GM12878 (cell line): ENCODE results near the gene ME3. TPM values are rescaled to one million over a fixed set of nuclear protein-coding genes. Genes with fewer than 3 reads are reported as not detected.

ENCODE experiments used
- ATAC-seq: fragments of 200-7000 bp; cut with Tn5 transposase; 3 replicates; pipeline ENCODE4 v1.9.1; 2020; ENCODE audit warnings: mild to moderate bottlenecking, moderate library complexity
- BruUV-seq: library from RNA; stranded (reverse); fragments of 400-500 nt; replicated peaks from 2 replicates; lab custom pipeline; 2021; lab: Mats Ljungman, UMichigan
- CTCF ChIA-PET: fragments of 300-600 bp; sonication (Branson Sonifier 250); formaldehyde crosslinking; extraction: SDS; loops from one replicate; lab custom pipeline; 2021; ENCODE audit warnings: inconsistent platforms; lab: Yijun Ruan, JAX
- POLR2A ChIA-PET: fragments of 350-600 bp; formaldehyde crosslinking; extraction: SDS; loops from one replicate; lab custom pipeline; 2021; ENCODE audit warnings: inconsistent platforms; lab: Charles Lee
- RAD21 ChIA-PET: fragments of 300-600 bp; sonication (Branson Sonifier 250); formaldehyde crosslinking; loops from one replicate; lab custom pipeline; 2023; ENCODE audit warnings: antibody characterized with exemption; ENCODE audit not compliant: unreplicated experiment; lab: Charles Lee
- SMC1A ChIA-PET: fragments of 300-600 bp; sonication (Branson Sonifier 250); formaldehyde crosslinking; loops from one replicate; lab custom pipeline; 2023; ENCODE audit not compliant: unreplicated experiment, uncharacterized antibody; lab: Charles Lee
- DNase-seq: peaks from one replicate; pipeline ENCODE4 v3.0.0-alpha.2; 2011; ENCODE audit warnings: low read depth, low spot score
- FAIRE-seq: peaks from 3 replicates; lab custom pipeline; 2011; peaks lifted over from hg19 to GRCh38; lab: Jason Lieb, UNC
- H2AFZ ChIP-seq: 2 replicates; pipeline ENCODE4 v1.6.0; 2011; ENCODE audit warnings: low read depth, low read length, control low read depth; ENCODE audit not compliant: control insufficient read depth
- H3K27ac ChIP-seq: 2 replicates; pipeline ENCODE4 v1.5.1; 2011; ENCODE audit warnings: control low read depth; ENCODE audit not compliant: control insufficient read depth, insufficient read depth
- H3K27me3 ChIP-seq, 2 experiments: replicated peaks in 1 of 2; 2 replicates each; pipeline versions ENCODE4 v1.6.0 to v1.6.1; 2011; ENCODE audit warnings: low read length in 1 of 2; ENCODE audit not compliant: control insufficient read depth in 2 of 2, insufficient read depth in 2 of 2
- H3K36me3 ChIP-seq, 2 experiments: 2 replicates each; pipeline ENCODE4 v1.5.1; 2011; ENCODE audit warnings: low read length in 1 of 2; ENCODE audit not compliant: control insufficient read depth in 2 of 2, insufficient read depth in 2 of 2
- H3K4me1 ChIP-seq: 2 replicates; pipeline ENCODE4 v1.6.1; 2011; ENCODE audit warnings: mild to moderate bottlenecking, low read length, moderate library complexity, mixed read lengths; ENCODE audit not compliant: control insufficient read depth, insufficient read depth
- H3K4me2 ChIP-seq: 2 replicates; pipeline ENCODE4 v1.6.0; 2011; ENCODE audit warnings: control low read depth; ENCODE audit not compliant: control insufficient read depth, insufficient read depth
- H3K4me3 ChIP-seq: fragments of 200-600 bp; sonication (generic); 2 replicates; pipeline ENCODE4 v1.5.1; 2016
- H3K79me2 ChIP-seq: 2 replicates; pipeline ENCODE4 v1.6.0; 2011; ENCODE audit warnings: low read length; ENCODE audit not compliant: control insufficient read depth, insufficient read depth
- H3K9ac ChIP-seq: 2 replicates; pipeline ENCODE4 v1.8.0; 2011; ENCODE audit warnings: low read length, control low read depth, mixed read lengths; ENCODE audit not compliant: control insufficient read depth, insufficient read depth
- H3K9me3 ChIP-seq: replicated peaks from 3 replicates; pipeline ENCODE4 v1.5.1; 2011; ENCODE audit warnings: mild to moderate bottlenecking, low read length; ENCODE audit not compliant: control insufficient read depth, insufficient read depth
- H4K20me1 ChIP-seq: 2 replicates; pipeline ENCODE4 v1.6.0; 2011; ENCODE audit not compliant: control insufficient read depth, insufficient read depth
- CEBPB ChIP-seq, 2 experiments: fragments of 150-350 bp in 1 of 2; IDR thresholded peaks; 2 replicates each; pipeline ENCODE4 v1.6.1; 2012 to 2014; ENCODE audit warnings: low read depth in 2 of 2, low read length in 2 of 2, borderline replicate concordance in 1 of 2, inconsistent platforms in 1 of 2
- CEBPZ ChIP-seq: fragments of 150-350 bp; IDR thresholded peaks from 2 replicates; pipeline ENCODE4 v1.6.1; 2016; ENCODE audit warnings: low read depth, low read length
- HCFC1 ChIP-seq: fragments of 150-350 bp; IDR thresholded peaks from 2 replicates; pipeline ENCODE4 v1.6.1; 2014; ENCODE audit warnings: low read length
- HDAC2 ChIP-seq: fragments of 200-600 bp; sonication (generic); IDR thresholded peaks from 2 replicates; pipeline ENCODE4 v1.6.1; 2017
- NFXL1 ChIP-seq: fragments of 450-650 bp; IDR thresholded peaks from 2 replicates; pipeline ENCODE4 v1.6.1; 2017; ENCODE audit warnings: antibody characterized with exemption, mild to moderate bottlenecking, borderline replicate concordance
- NR2C2 ChIP-seq: IDR thresholded peaks from 2 replicates; pipeline ENCODE4 v1.6.1; 2011; ENCODE audit warnings: borderline replicate concordance, low read depth; ENCODE audit not compliant: control insufficient read depth, insufficient read length
- PAX5 ChIP-seq: IDR thresholded peaks from 2 replicates; pipeline ENCODE4 v1.6.1; 2011; ENCODE audit warnings: low read depth, low read length, borderline replicate concordance
- SUZ12 ChIP-seq: fragments of 200-600 bp; sonication (generic); IDR thresholded peaks from one replicate; pipeline ENCODE4 v1.6.1; 2018; ENCODE audit warnings: antibody characterized with exemption, mild to moderate bottlenecking; ENCODE audit not compliant: unreplicated experiment
- WGBS: methylation state at CpG from one replicate; pipeline ENCODE4 v1.1.6; 2016; ENCODE audit warnings: low lambda C conversion rate; ENCODE audit not compliant: insufficient replicate concordance, insufficient coverage; ENCODE audit errors: missing lambda C conversion rate; 5-methylcytosine and 5-hydroxymethylcytosine counted together
- in situ Hi-C: fragments of 300-500 bp; cut with MboI; formaldehyde crosslinking; loops from 9 replicates; pipeline ENCODE4 v1.14.3; 2018; ENCODE audit warnings: mixed read lengths
- intact Hi-C: fragments of 100-400 bp; cut with micrococcal nuclease; formaldehyde crosslinking; loops from one replicate; pipeline ENCODE4 v1.14.2; 2022; ENCODE audit not compliant: unreplicated experiment
- polyA plus RNA-seq, 11 experiments: library from polyadenylated mRNA; depleted of rRNA in 4 of 11; unstranded in 6 of 11; stranded (reverse) in 5 of 11; fragments of >200 nt; fragmentation: Nextera tagmentation in 4 of 11; fragmentation: Illumina TruSeq in 1 of 11; extraction: Ambion mirVana in 4 of 11; extraction: Trizol in 1 of 11; gene quantifications; 1 replicate in 1 of 11; 2 replicates in 10 of 11; pipeline versions ENCODE4 v1.2.1 to v1.2.3, GENCODE V29; 2011 to 2016; ENCODE audit warnings: inconsistent platforms in 2 of 11, missing spikeins in 2 of 11, low read depth in 1 of 11
- total RNA-seq, 4 experiments: library from RNA; depleted of rRNA in 3 of 4; stranded (reverse); fragments of >200 nt in 3 of 4; fragmentation: Illumina TruSeq in 1 of 4; extraction: Trizol in 1 of 4; gene quantifications; 2 replicates each; pipeline versions ENCODE4 v1.2.1 to v1.2.3, GENCODE V29; 2013 to 2021
- TF ChIP-seq, protein P1 (sequence below): fragments of 450-650 bp; IDR thresholded peaks from 2 replicates; pipeline ENCODE4 v1.6.1; 2018; ENCODE audit warnings: borderline replicate concordance, mild to moderate bottlenecking; ENCODE audit not compliant: partially characterized antibody
- TF ChIP-seq, protein P2 (sequence below): fragments of 450-650 bp; formaldehyde crosslinking; IDR thresholded peaks from 2 replicates; pipeline ENCODE4 v1.5.0; 2022; ENCODE audit warnings: mild to moderate bottlenecking, missing genetic modification characterization

ME3 gene
- total and polyA plus RNA-seq, 10 of the 15 experiments (the other 5 are each of a cell fraction or from before 2014, with no cell fraction given): 0.06 to 0.40 (median 0.19) TPM; not detected in 2

DNA sequence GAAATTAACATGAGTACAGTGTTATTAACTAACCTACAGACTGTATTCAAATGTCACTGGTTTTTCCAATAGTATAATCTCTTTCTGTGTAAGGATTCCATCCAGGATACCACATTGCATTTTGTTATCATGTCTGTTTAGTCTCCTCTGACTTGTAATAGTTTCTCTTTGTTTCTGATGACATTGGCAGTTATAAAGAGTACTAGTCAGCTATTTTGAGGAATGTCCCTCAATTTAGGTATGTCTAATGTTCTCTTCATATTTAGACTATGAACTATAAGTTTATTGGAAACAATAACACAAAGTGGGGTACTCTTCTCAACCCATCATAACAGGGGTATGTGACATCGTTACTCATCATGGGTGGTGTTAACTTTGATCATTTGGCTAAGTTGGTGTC lies 20.3 kb upstream of the ME3 start:
- 36% methylated on average over 1 of the region's 1 CpG for WGBS
- POLR2A ChIA-PET: no interaction called here
- no peak for DNase-seq
- Histone ChIP-seq H3K27ac (no peak overlapping the region), H3K36me3 (no peaks in the 10 kb centered on the region), H3K9ac (no peak overlapping the region), H3K79me2 (no peaks in the 10 kb centered on the region), H2AFZ (no peak overlapping the region), H3K4me2 (no peak overlapping the region), H4K20me1 (no peaks in the 10 kb centered on the region), H3K9me3 (no peaks in the 10 kb centered on the region), H3K4me1 (no peaks in the 10 kb centered on the region), H3K27me3 (peaks cover 0 to 4% of the 10 kb centered on the region in 2 experiments; a peak in 1 of 4 replicates), H3K4me3 (no peak overlapping the region)
- SMC1A ChIA-PET: interaction anchor here (0.5 kb wide), 1 partner anchor 78 kb away, joined by 4 read pairs; no protein-coding TSS in a partner anchor
- CTCF ChIA-PET: interaction anchor here (1.4 kb wide), 1 partner anchor 10 kb away, joined by 5 read pairs; no protein-coding TSS in a partner anchor
- RAD21 ChIA-PET: no interaction called here
- TF ChIP-seq, protein P1, sequence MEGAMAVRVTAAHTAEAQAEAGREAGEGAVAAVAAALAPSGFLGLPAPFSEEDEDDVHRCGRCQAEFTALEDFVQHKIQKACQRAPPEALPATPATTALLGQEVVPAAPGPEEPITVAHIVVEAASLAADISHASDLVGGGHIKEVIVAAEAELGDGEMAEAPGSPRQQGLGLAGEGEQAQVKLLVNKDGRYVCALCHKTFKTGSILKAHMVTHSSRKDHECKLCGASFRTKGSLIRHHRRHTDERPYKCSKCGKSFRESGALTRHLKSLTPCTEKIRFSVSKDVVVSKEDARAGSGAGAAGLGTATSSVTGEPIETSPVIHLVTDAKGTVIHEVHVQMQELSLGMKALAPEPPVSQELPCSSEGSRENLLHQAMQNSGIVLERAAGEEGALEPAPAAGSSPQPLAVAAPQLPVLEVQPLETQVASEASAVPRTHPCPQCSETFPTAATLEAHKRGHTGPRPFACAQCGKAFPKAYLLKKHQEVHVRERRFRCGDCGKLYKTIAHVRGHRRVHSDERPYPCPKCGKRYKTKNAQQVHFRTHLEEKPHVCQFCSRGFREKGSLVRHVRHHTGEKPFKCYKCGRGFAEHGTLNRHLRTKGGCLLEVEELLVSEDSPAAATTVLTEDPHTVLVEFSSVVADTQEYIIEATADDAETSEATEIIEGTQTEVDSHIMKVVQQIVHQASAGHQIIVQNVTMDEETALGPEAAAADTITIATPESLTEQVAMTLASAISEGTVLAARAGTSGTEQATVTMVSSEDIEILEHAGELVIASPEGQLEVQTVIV: no peak
- TF ChIP-seq CEBPZ: no peak
- TF ChIP-seq SUZ12: no peak
- TF ChIP-seq HDAC2: no peak
- TF ChIP-seq, protein P2, sequence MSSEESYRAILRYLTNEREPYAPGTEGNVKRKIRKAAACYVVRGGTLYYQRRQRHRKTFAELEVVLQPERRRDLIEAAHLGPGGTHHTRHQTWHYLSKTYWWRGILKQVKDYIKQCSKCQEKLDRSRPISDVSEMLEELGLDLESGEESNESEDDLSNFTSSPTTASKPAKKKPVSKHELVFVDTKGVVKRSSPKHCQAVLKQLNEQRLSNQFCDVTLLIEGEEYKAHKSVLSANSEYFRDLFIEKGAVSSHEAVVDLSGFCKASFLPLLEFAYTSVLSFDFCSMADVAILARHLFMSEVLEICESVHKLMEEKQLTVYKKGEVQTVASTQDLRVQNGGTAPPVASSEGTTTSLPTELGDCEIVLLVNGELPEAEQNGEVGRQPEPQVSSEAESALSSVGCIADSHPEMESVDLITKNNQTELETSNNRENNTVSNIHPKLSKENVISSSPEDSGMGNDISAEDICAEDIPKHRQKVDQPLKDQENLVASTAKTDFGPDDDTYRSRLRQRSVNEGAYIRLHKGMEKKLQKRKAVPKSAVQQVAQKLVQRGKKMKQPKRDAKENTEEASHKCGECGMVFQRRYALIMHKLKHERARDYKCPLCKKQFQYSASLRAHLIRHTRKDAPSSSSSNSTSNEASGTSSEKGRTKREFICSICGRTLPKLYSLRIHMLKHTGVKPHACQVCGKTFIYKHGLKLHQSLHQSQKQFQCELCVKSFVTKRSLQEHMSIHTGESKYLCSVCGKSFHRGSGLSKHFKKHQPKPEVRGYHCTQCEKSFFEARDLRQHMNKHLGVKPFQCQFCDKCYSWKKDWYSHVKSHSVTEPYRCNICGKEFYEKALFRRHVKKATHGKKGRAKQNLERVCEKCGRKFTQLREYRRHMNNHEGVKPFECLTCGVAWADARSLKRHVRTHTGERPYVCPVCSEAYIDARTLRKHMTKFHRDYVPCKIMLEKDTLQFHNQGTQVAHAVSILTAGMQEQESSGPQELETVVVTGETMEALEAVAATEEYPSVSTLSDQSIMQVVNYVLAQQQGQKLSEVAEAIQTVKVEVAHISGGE: no peak
- TF ChIP-seq HCFC1: no peak
- no peak for TF ChIP-seq CEBPB (IDR thresholded peaks at IDR 0.05; ENCODE audit: borderline replicate concordance in 1 of 2, low read depth in 2 of 2, low read length in 2 of 2)
- TF ChIP-seq PAX5: no peak
- TF ChIP-seq NFXL1: no peak
- no peak for TF ChIP-seq NR2C2
- intact Hi-C loops (no loop called here), in situ Hi-C loops (no loop called here)
- no TSS peak for BruUV-seq
- FAIRE-seq: no peak
- no peak for ATAC-seq
